ENCODE data around the gene DNM3. TPM values are rescaled to one million over a fixed set of nuclear protein-coding genes. Genes with fewer than 3 reads are reported as not detected.

The DNM3 gene
- total and polyA plus RNA-seq, 9 of the 15 experiments (the other 6 are each of a cell fraction or from before 2014, with no cell fraction given) = 0.08 to 0.36 (median 0.22) TPM; not detected in 1

DNA sequence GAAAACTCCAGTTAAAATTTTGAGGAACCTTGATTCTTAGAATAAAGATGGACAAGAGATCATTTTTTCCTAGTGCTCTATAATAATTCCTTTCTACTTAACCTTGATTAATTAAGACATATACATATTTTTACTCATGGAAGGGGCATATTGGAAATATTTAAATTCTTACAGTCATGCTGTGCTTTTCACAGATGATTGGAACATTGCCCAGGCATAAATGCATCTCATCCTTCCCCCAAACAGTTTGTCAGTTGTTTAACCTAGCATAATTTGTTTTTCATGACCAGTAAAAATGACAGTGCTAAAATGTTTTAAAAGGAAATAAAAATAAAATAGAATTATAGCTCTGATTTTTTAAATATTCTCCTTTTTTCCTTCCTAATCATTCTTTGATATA is 140.0 kb downstream of the DNM3 start:
- Histone ChIP-seq H3K9me1 (ENCODE audit: control insufficient read depth, insufficient read depth, low read length) (no peaks in the 10 kb centered on the region), H3K27ac (ENCODE audit: extremely low read depth, low read depth, low read length) (no peak overlapping the region), H3K9ac (ENCODE audit: insufficient read depth in 1 of 2, low read depth in 2 of 2, low read length in 2 of 2) (no peak overlapping the region), H3K4me2 (ENCODE audit: insufficient read depth, low read length) (no peak overlapping the region), H3K4me3 (no peak overlapping the region), H2AFZ (ENCODE audit: low read depth, low read length) (no peak overlapping the region), H4K20me1 (replicated peaks; ENCODE audit: control insufficient read depth, insufficient read depth, low read length) (no peaks in the 10 kb centered on the region), H3K79me2 (ENCODE audit: control insufficient read depth, insufficient read depth, low read length) (no peaks in the 10 kb centered on the region), H3K4me1 (replicated peaks in 1 of 2; ENCODE audit: control insufficient read depth in 2 of 2, insufficient read depth in 2 of 2, low read length in 2 of 2) (no peaks in the 10 kb centered on the region), H3K36me3 (ENCODE audit: control insufficient read depth, insufficient read depth, low read length) (no peaks in the 10 kb centered on the region), H3K9me3 (replicated peaks; ENCODE audit: control insufficient read depth, insufficient read depth, low read depth, low read length) (no peaks in the 10 kb centered on the region), H3K27me3 (ENCODE audit: control insufficient read depth in 2 of 2, insufficient read depth in 2 of 2, low read length in 2 of 2) (no peaks in the 10 kb centered on the region)
- DNase-seq (ENCODE audit: extremely low read depth in 1 of 4, low spot score in 3 of 4) (no peak), FAIRE-seq (no peak), ATAC-seq (no peak)
- intact Hi-C loops (cut with micrococcal nuclease) = loop anchor here (10.0 kb wide), 1 partner anchor 497 kb away; the partner anchor contains the start of gene PRRC2C
- ChIA-PET CTCF (ENCODE audit: low intra/inter-chr PET ratio) (no interaction called here), POLR2A (no interaction called here)
- no peak for TF ChIP-seq ZFP30 (CRISPR knock-in tag; IDR thresholded peaks at IDR 0.05; ENCODE audit: borderline replicate concordance)
- TF ChIP-seq ZNF699 (CRISPR knock-in tag; IDR thresholded peaks at IDR 0.05; ENCODE audit: insufficient replicate concordance) = no peak
- no peak for TF ChIP-seq KDM1A (IDR thresholded peaks at IDR 0.05)
- TF ChIP-seq, protein P1, sequence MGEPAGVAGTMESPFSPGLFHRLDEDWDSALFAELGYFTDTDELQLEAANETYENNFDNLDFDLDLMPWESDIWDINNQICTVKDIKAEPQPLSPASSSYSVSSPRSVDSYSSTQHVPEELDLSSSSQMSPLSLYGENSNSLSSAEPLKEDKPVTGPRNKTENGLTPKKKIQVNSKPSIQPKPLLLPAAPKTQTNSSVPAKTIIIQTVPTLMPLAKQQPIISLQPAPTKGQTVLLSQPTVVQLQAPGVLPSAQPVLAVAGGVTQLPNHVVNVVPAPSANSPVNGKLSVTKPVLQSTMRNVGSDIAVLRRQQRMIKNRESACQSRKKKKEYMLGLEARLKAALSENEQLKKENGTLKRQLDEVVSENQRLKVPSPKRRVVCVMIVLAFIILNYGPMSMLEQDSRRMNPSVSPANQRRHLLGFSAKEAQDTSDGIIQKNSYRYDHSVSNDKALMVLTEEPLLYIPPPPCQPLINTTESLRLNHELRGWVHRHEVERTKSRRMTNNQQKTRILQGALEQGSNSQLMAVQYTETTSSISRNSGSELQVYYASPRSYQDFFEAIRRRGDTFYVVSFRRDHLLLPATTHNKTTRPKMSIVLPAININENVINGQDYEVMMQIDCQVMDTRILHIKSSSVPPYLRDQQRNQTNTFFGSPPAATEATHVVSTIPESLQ (CRISPR knock-in tag; IDR thresholded peaks at IDR 0.05) = no peak
- TF ChIP-seq RBM15 (IDR thresholded peaks at IDR 0.05; ENCODE audit: insufficient read depth, low read length) = no peak
- TF ChIP-seq RFX7 (CRISPR knock-in tag; IDR thresholded peaks at IDR 0.05) = no peak
- no peak for TF ChIP-seq BCOR (IDR thresholded peaks at IDR 0.05)
- TF ChIP-seq CREB1 (IDR thresholded peaks at IDR 0.05) = no peak
- TF ChIP-seq CREB1 (CRISPR knock-in tag; IDR thresholded peaks at IDR 0.05) = no peak
- TF ChIP-seq ZNF165 (CRISPR knock-in tag; IDR thresholded peaks at IDR 0.05; ENCODE audit: borderline replicate concordance) = no peak
- no peak for TF ChIP-seq SRSF3 (IDR thresholded peaks at IDR 0.05; ENCODE audit: insufficient read depth, low read length)
- no peak for TF ChIP-seq TSC22D4 (tag; IDR thresholded peaks at IDR 0.05)
- TF ChIP-seq ZNF124 (CRISPR knock-in tag; IDR thresholded peaks at IDR 0.05) = no peak
- no peak for TF ChIP-seq ZNF133 (CRISPR knock-in tag; IDR thresholded peaks at IDR 0.05)
- TF ChIP-seq CHD1 (IDR thresholded peaks at IDR 0.05; ENCODE audit: low read length) = no peak
- no peak for TF ChIP-seq CEBPB (tag; IDR thresholded peaks at IDR 0.05)
- TF ChIP-seq KAT8 (IDR thresholded peaks at IDR 0.05; ENCODE audit: low read depth) = no peak
- TF ChIP-seq, protein P2, sequence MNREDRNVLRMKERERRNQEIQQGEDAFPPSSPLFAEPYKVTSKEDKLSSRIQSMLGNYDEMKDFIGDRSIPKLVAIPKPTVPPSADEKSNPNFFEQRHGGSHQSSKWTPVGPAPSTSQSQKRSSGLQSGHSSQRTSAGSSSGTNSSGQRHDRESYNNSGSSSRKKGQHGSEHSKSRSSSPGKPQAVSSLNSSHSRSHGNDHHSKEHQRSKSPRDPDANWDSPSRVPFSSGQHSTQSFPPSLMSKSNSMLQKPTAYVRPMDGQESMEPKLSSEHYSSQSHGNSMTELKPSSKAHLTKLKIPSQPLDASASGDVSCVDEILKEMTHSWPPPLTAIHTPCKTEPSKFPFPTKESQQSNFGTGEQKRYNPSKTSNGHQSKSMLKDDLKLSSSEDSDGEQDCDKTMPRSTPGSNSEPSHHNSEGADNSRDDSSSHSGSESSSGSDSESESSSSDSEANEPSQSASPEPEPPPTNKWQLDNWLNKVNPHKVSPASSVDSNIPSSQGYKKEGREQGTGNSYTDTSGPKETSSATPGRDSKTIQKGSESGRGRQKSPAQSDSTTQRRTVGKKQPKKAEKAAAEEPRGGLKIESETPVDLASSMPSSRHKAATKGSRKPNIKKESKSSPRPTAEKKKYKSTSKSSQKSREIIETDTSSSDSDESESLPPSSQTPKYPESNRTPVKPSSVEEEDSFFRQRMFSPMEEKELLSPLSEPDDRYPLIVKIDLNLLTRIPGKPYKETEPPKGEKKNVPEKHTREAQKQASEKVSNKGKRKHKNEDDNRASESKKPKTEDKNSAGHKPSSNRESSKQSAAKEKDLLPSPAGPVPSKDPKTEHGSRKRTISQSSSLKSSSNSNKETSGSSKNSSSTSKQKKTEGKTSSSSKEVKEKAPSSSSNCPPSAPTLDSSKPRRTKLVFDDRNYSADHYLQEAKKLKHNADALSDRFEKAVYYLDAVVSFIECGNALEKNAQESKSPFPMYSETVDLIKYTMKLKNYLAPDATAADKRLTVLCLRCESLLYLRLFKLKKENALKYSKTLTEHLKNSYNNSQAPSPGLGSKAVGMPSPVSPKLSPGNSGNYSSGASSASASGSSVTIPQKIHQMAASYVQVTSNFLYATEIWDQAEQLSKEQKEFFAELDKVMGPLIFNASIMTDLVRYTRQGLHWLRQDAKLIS (CRISPR knock-in tag; IDR thresholded peaks at IDR 0.05) = no peak
- in situ Hi-C loops (cut with MboI) = loop anchor here (5.0 kb wide), 2 partner anchors 179 to 339 kb away; no protein-coding TSS in a partner anchor
- no TSS peak for BruUV-seq (replicated peaks)
